HT-29 (cell line): ENCODE measurements around the gene MED16. TPM values are rescaled to one million over a fixed set of nuclear protein-coding genes. Genes with fewer than 3 reads are reported as not detected.

Experiments used
- DNase-seq: peaks from one replicate; pipeline ENCODE4 v3.0.0-alpha.2; 2015; ENCODE audit warnings: low spot score
- total RNA-seq: library from RNA; depleted of rRNA; stranded (reverse); fragments of >200 nt; shearing (Covaris generic); gene quantifications from 2 replicates; pipeline ENCODE4 v1.2.3, GENCODE V29; 2014

MED16 gene
- total RNA-seq, 1 experiment from 2014 or later: 31.8 TPM

DNA sequence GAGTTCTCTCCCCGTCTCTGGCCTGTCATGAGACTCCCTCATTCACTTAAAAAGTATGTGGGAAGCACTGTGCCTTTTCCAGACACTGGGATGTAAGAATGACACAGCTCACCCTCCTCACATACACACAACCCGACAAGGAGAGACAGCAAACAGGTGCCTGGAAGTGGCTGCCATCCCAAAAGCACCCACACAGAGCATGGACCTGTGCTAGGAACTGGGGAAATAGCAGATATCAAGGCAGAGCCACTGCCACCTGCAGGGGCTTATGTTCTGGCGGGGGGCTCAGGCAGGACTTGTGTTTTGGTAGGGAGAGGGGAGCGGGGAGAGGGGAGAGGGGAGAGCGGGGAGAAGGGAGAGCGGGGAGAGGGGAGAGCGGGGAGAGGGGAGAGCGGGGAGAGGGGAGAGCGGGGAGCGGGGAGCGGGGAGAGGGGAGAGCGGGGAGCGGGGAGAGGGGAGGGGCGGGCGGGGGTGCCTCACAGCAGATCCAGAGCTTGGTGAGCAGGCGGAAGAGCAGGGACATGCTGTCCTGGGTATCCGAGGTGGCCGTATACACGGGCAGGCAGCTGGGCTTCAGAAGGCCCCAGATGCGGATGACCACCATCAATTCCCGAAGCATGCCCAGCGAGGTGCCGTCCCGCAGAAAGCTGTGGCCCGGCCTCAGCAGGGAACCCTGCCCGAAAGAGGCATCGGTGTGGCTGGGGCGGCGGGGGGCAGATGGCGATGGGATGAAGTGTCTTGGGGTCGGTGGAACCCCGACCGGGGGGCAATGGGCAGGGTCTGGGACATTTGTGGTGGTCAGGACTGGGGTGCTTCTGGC lies 21.3 kb downstream of the MED16 start:
- DNase-seq: no peak

DNA sequence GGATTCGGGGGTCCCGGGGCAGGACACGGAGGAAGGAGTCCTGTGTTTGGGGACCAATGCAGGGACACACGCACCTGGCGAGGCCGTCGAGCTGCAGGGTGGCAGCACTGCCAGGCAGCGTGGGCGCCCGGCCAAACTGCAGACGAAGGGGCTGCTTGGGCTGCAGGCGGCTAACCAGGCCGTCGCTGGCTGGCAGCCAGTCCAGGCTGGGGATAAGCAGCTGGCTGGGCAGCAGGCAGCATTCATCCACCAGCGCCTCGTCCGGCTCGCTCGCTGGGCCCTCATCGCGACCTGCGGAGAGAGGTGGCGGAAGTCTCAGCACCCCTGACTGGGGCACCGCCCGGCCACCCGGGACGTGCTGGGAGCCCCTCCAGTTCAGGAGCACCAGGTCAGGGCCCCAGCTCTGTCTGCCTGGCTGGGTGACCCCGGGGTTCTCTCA lies 22.0 kb downstream of the MED16 start:
- DNase-seq: no peak

DNA sequence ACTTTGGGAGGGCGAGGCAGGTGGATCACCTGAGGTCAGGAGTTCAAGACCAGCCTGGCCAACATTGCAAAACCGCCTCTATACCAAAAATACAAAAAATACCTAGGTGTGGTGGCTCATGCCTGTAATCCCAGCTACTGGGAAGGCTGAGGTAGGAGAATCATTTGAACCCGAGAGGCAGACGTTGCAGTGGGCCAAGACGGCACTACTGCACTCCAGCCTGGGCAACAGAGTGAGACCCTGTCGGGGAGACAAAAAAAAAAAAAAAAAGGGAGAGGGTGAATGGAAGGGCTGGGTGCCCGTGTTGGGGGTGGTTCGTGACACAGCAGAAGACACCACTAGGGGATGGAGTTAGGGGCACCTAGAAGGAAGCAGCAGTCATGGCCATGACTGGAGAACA lies 22.7 kb downstream of the MED16 start:
- DNase-seq: no peak

DNA sequence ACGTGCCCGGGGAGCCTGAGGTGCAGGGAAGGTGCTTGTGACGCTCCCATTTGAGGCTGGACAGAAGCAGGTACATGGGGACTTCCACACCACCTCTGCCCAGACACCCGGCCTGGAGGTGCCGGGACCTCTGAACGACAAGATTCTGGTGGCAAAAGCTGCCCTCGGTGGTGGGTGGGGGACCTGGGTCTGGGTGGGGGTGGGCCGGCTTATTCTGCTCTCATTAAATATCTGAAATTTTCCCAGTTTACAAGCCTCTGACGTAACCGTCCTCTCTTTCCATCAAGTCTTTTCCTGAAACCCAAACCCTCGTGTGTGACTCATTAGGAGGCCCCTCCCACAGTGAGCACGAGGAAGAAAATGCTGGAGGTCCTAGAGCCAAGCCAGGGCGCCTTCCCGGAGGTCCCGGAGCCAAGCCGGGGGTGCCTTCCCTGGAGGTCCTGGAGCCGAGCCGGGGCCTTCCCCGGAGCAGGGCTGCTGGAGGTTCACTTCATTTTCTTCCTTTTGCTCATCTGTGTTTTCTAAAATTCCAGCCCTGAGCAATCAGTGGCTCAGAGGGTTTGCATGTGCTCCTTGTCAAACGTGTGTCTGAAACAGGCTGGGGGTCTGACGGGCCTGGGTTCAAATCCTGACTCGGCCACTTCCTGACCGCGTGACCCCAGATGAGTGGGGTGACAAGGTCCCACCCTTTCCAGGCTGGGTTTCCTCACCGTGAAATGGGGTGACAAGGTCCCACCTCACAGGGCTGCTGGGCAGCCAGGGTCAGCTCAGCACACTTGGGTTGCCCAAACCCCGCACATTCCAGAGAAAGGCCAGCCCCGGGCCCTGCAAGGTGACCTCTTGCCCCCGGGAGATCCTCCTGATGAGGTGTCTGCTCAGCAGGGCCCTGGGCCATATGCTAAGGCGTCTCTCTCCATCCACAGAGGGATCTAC lies 23.5 kb downstream of the MED16 start:
- DNase-seq: peak; percentile 41

DNA sequence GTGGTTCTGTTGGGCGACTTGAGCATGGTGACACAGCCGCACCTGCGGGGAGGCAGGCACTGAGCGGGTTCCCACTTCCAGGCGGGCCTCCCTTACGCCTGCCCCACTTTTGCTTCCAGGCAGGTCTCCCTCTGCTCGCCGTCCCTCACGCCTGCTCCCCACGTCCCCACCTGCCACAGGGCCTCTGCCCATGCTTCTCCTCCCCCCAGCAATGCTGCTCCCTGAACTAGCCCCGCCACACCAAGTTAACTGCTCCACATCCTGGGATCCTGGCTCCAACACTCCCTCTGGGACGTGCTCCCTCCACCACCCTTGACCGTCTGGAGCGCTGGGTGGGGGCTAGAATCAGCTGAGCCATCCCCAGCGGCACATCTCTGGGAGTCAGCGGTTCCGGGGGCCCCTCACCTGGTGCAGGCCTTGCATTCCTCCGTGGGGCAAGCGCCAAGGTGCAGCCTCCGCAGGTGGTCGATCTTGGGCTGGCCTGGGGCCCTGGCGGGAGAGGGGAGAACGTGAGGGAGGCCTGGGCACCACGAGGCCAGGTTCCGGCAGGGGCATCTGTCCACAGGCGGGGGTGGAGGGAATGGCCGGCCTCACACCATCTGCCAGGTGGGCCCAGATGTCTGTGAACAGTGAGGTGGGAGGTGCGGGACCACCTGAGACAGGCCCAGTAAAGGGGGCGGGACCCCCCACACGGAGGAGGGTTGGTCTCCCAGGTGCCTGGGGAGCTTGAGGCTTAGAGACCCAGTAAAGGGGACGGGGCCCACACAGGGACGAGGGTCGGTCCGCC lies 24.3 kb downstream of the MED16 start:
- no peak for DNase-seq

DNA sequence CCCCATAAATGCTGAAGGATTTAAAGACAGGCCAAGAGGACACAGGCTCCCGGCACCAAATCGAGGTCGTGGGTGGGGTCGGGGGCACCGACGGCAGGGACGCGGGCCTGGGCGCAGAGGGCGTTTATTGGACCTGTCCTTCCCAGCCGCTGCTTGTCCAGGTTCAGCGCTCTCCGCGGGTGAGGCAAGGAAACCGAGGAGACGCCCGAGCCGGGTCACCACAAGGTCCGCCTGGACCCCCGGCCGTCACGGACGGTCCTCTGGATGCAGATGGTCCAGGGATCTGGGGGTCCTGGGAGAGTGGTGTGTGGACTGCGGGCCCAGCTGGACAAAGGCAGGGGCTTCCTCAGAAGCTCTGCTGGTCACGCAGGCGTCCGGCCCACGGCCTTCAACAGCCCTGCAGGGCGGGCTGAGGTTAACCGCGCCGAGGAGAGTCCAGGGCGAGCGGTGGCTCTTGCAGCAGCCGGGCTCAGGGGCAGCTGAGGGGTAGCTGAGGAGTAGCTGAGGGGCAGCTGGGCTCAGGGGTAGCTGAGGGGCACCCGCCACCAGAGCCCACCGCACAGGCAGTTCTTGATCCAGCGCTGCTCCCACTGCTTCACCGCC lies 25.0 kb downstream of the MED16 start:
- DNase-seq: no peak

DNA sequence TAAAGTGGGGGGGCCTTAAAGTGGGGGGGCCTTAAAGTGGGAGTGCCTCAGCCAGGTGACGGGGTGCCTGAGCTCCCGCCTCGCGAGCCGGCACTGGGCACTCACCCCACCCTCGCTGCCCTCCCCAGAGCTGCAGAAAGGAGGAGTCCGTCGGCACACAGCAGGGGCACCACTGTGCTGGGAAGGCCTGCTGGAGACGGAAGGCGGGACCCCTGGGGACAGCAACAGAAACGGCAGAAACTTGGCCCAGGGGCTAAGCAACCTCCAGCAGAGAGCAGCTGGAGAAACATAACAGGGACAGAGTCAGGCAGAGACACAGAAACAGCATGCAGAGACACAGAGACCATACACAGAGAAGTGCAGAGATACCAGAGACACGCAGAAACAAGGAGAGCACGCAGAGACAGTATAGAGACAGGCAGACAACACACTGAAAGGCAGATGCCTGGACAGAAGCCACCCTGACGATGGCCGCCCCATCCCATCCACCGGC lies 25.6 kb downstream of the MED16 start:
- no peak for DNase-seq

DNA sequence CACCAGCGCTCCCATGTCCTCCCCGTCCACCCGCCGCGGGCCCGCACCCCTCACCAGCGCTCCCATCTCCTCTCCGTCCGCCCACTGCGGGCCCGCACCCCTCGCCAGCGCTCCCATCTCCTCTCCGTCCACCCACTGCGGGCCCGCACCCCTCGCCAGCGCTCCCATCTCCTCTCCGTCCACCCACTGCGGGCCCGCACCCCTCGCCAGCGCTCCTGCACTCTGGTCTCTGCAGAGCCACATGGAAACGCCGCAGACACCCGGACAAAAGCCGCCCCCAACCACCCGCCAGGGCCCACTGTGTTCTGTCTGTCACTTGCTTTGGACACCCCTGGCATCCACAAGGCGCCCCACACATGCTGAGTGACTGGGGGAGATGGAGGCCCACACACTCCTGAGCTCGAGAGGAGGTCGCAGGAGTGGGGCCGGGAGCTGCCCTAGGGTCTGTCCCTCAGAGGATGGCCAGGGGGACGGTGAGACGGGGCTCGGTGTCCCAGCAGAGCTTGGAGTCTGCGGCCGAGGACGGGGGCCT lies 26.2 kb downstream of the MED16 start:
- DNase-seq: no peak

DNA sequence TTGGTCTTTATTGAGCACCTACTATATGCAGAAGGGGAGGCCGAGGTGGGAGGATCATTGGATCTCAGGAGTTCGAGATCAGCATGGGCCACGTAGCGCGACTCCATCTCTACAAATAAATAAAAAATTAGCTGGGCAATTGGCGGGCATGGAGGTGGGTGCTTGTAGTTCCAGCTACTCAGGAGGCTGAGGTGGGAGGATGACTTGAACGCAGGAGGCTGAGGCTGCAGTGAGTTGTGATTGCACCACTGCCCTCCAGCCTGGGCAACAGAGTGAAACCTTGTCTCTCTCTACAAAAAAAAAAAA lies 29.7 kb downstream of the MED16 start:
- DNase-seq: no peak

DNA sequence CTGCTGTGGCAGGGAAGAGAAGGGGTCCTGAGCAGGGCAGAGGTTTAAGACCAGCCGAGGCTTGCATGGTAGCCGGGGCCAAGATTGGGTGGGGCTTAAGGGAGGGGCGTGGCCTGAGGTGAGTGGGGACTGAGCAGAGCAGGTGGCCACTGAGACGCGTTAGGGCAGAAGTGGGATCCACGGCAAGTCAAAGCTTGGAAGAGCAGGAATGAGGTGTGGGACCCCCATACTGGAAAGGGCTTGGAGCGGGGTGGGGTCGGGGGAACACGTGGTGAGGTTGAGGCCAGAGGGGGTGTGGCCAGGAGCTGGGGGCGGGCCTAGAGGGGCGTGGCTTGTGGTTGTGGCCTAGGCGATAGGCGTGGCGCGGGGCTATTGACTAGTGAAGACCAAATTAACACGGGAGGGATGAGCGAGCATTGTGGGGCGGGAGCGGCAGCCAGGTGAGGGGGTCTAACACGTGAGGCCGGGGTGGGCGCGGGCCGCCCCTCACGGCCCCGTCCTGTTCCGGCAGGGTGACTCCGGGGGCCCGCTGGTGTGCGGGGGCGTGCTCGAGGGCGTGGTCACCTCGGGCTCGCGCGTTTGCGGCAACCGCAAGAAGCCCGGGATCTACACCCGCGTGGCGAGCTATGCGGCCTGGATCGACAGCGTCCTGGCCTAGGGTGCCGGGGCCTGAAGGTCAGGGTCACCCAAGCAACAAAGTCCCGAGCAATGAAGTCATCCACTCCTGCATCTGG lies 30.2 kb downstream of the MED16 start:
- DNase-seq: no peak

DNA sequence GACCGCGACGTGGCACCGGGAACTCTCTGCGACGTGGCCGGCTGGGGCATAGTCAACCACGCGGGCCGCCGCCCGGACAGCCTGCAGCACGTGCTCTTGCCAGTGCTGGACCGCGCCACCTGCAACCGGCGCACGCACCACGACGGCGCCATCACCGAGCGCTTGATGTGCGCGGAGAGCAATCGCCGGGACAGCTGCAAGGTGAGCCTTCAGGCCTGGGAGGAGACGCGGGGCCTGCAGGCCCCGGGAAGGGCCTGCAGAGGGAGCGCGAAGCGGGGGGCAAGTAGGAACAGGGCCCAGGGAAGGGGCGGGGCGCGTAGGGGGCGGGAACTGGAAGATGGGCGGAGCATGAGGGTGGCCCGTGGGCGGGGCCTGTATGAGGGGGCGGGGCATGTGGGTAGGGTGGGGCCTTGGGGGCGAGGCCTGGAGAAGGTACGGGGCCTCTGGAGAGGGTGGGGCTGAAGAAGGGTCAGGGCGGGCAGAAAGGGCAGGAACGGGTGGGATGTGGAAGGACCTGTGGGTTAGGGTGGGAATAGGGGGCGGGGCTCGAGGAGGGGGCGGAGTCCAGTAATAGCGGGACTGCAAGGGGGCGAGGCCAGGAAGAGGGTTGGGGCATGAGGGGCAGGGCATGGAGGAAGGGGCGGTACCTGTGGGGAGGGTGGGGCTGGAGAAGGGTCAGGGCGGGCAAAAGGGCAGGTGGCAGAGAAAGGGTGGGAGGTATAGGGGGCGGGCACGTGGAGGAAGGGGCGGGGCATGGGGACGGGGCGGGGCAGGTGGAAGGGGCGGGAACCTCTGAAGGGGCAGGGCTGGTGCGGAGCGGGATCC lies 31.0 kb downstream of the MED16 start:
- DNase-seq: peak; percentile 17

DNA sequence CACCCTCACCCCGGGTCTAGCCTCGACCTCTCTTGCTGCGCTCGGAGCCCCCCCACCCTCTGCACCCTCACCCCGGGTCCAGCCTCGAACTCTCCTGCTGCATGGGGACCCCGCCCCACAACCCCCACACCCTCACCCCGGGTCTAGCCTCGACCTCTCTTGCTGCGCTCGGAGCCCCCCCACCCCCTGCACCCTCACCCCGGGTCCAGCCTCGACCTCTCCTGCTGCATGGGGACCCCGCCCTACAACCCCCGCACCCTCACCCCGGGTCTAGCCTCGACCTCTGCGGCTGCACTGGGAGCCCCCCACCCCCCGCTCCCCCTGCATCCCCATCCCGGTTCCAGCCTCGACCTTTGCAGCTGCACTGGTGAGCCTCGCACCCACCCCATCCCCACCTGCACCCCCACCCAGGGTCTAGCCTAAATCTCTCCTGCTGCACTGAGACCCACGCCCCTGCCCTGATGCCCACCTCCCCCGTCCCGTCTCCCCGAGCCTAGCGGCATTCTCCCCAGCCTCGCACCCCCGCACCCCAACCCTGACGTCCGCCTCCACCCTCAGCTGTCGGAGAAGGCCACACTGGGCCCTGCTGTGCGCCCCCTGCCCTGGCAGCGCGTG lies 31.7 kb downstream of the MED16 start:
- DNase-seq: no peak

DNA sequence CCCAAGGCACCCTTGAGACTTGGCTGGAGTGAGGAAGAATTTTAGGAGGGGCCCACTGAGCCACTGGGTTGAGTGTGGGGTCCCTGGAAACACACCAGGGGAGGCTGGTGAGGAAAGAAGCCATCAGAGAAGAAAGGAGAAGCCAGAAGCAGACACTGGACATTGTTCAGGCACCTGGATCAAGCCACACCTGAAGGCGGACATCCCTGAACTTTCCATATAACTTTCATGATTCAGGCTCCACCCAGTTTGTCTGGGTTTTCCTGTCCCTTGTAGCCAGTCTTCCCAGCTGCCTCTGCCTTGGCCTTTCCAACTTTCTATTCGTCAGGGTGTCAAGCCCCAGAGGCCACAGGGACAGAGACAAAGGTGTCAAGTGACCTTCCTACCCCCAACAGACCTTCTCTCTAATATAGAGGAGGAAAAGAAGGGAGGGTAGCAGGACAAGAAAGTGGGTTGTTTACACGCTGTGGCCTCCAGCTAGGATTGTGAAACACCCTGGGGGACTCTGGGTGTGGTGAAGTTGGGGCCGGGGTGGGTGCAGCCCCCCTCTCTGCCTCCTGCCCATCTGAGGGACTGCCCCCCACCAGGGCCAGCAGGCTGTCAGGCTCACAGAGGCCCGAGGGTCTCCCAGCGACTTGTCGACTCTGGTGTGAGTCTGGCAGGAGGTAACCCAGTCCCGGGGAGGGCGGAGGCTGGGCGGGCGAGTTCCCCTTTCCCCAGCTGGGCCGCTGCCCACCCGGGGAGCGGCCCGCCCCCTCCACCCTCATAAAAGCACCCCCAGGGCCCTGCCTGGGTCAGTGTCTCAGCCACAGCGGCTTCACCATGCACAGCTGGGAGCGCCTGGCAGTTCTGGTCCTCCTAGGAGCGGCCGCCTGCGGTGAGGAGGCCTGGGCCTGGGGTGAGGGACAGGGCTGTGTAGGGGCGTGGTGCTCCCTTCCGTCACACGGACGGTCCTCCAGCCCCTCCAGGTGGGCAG lies 33.8 kb downstream of the MED16 start, which contains the start of gene CFD:
Gene CFD, plus strand, starts transcription at position 797 of the 976 bp plus-strand sequence. Its CDS starts 26 bp downstream, at position 823.
- peak; percentile 14 for DNase-seq

DNA sequence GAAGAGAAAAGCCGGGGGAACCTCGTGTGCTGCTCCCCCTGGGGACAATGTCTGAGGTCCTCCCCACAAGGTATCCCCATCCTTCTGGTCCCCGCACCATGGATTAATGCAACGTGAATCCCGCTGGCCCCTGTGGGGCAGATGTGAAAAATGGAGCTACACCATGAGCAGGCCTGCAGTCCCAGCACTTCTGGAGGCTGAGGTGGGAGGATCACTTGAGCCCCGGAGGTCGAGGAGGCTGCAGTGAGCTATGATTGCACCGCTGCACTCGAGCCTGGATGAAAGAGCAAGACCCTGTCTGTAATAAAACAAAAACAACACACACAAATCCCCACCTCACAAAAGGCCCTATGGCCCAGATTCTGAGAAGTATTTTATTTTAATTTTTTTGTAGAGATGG lies 34.7 kb downstream of the MED16 start:
- DNase-seq: no peak

DNA sequence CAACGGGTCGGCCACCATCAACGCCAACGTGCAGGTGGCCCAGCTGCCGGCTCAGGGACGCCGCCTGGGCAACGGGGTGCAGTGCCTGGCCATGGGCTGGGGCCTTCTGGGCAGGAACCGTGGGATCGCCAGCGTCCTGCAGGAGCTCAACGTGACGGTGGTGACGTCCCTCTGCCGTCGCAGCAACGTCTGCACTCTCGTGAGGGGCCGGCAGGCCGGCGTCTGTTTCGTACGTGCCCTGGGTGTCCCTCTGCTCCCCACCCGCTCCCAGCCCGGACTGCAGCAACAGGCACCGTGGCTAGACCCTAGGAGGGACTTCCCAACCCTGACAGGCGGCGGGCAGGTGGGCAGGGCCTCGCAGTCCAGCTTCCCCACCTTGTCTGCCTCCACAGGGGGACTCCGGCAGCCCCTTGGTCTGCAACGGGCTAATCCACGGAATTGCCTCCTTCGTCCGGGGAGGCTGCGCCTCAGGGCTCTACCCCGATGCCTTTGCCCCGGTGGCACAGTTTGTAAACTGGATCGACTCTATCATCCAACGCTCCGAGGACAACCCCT lies 37.3 kb downstream of the MED16 start:
- DNase-seq: no peak

DNA sequence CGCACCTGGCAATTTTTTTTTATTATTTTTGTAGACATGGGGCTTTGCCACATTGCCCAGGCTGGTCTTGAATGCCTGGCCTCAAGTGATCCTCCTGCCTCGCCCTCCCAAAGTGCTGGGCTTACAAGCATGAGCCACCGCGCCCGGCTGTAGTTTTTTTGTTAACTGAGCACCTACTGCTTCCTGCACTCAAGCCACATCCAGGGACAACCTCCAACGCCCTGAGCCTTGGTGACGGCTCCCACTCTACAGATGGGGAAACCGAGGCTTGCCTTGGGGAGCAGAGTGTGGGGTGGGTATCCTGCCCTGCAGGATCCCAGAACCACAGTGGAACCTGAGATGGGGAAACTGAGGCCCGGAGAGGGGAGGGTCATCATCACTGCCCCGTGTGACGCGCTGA lies 37.8 kb downstream of the MED16 start:
- DNase-seq: no peak

DNA sequence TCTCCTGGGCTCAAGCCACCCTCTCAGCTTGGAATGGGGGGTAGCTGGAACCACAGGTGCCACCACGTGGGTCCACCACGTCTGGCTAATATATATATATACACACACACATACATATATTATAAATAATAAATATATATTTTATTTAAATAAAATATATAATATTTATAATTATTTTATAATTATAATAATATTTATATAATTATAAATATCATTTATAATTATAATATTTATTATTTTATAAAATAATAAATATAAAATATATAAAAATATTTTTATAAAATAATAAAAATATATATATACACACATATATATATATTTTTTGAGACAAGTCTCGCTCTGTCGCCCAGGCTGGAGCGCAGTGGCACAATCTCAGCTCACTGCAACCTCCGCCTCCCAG lies 38.4 kb downstream of the MED16 start:
- DNase-seq: no peak
